Stomach (tissue), 4 donors: ENCODE results near the gene BTBD19.

Source experiments
- CTCF ChIP-seq, 7 experiments: fragments of 450-650 bp in 4 of 7; fragments of 200-600 bp in 3 of 7; sonication (generic) in 3 of 7; IDR thresholded peaks; one replicate each; pipeline ENCODE4 v1.5.1; 2016 to 2019; ENCODE audit warnings: antibody characterized with exemption in 7 of 7, control low read depth in 2 of 7, mild to moderate bottlenecking in 1 of 7
- POLR2A ChIP-seq, 4 donors: fragments of 450-650 bp; IDR thresholded peaks; one replicate each; pipeline ENCODE4 v1.6.1; 2016; ENCODE audit warnings: antibody characterized with exemption in 4 of 4, control low read depth in 2 of 4, mild to moderate bottlenecking in 1 of 4, moderate library complexity in 1 of 4

- TF ChIP-seq CTCF (IDR thresholded peaks at IDR 0.05) (no peak), POLR2A (IDR thresholded peaks at IDR 0.05) (no peak)
These were observed 2.9 kb upstream of the BTBD19 start for GRCh38 chr1:44805311-44806024.
